ENCODE data around the gene HOXA10. TPM values are rescaled to one million over a fixed set of nuclear protein-coding genes. Genes with fewer than 3 reads are reported as not detected.
A peak's percentile ranks its signal among the peaks of the same experiment; 100 is the strongest.

The HOXA10 gene
- polyA plus RNA-seq, 1 donor = 0.12 TPM

GRCh38 chr7:27198138-27198841 is 24.2 kb upstream of the HOXA10 start:
- DNase-seq = no peak
- peaks cover 13% of the 10 kb centered on the region for H3K4me1 ChIP-seq (ENCODE audit: control insufficient read depth, insufficient read depth, low read length)
- 11% methylated on average over 2 of the region's 29 CpGs for WGBS (ENCODE audit: insufficient coverage, low lambda C conversion rate)
- no peak overlapping the region for H3K4me3 ChIP-seq (ENCODE audit: low read length)
- H3K36me3 ChIP-seq (ENCODE audit: control insufficient read depth, insufficient read depth, low read length) = no peaks in the 10 kb centered on the region
- no peak overlapping the region for H3K27ac ChIP-seq (ENCODE audit: low read length)
- H3K9me3 ChIP-seq (ENCODE audit: control insufficient read depth, low read depth, low read length) = peaks cover 8% of the 10 kb centered on the region
- H3K27me3 ChIP-seq (ENCODE audit: control insufficient read depth, insufficient read depth, low read length) = peaks cover 88% of the 10 kb centered on the region

- H3K27ac ChIP-seq (ENCODE audit: low read length) = no peak overlapping the region
- H3K4me3 ChIP-seq (ENCODE audit: low read length) = no peak overlapping the region
- H3K9me3 ChIP-seq (ENCODE audit: control insufficient read depth, low read depth, low read length) = peaks cover 12% of the 10 kb centered on the region
- H3K4me1 ChIP-seq (ENCODE audit: control insufficient read depth, insufficient read depth, low read length) = peaks cover 15% of the 10 kb centered on the region
- no peak for DNase-seq
- H3K36me3 ChIP-seq (ENCODE audit: control insufficient read depth, insufficient read depth, low read length) = no peaks in the 10 kb centered on the region
- WGBS (ENCODE audit: insufficient coverage, low lambda C conversion rate) = 25% methylated on average over 3 of the region's 18 CpGs
- peaks cover 88% of the 10 kb centered on the region for H3K27me3 ChIP-seq (ENCODE audit: control insufficient read depth, insufficient read depth, low read length)
Measured at GRCh38 chr7:27197137-27198042, 23.3 kb upstream of the HOXA10 start.

- Histone ChIP-seq H3K4me3 (ENCODE audit: low read length) (no peak overlapping the region), H3K9me3 (ENCODE audit: control insufficient read depth, low read depth, low read length) (peaks cover 16% of the 10 kb centered on the region), H3K36me3 (ENCODE audit: control insufficient read depth, insufficient read depth, low read length) (no peaks in the 10 kb centered on the region), H3K27me3 (ENCODE audit: control insufficient read depth, insufficient read depth, low read length) (peaks cover 88% of the 10 kb centered on the region), H3K4me1 (ENCODE audit: control insufficient read depth, insufficient read depth, low read length) (peaks cover 12% of the 10 kb centered on the region), H3K27ac (ENCODE audit: low read length) (no peak overlapping the region)
- DNase-seq = peak; percentile 60 to 66
- 0% methylated on average over 2 of the region's 6 CpGs for WGBS (ENCODE audit: insufficient coverage, low lambda C conversion rate)
Measured at GRCh38 chr7:27196287-27196767, 22.2 kb upstream of the HOXA10 start.

- Histone ChIP-seq H3K36me3 (ENCODE audit: control insufficient read depth, insufficient read depth, low read length) (no peaks in the 10 kb centered on the region), H3K27ac (ENCODE audit: low read length) (no peak overlapping the region), H3K27me3 (ENCODE audit: control insufficient read depth, insufficient read depth, low read length) (peaks cover 89% of the 10 kb centered on the region), H3K9me3 (ENCODE audit: control insufficient read depth, low read depth, low read length) (peaks cover 16% of the 10 kb centered on the region), H3K4me1 (ENCODE audit: control insufficient read depth, insufficient read depth, low read length) (peaks cover 2% of the 10 kb centered on the region), H3K4me3 (ENCODE audit: low read length) (no peak overlapping the region)
- DNase-seq = no peak
- WGBS (ENCODE audit: insufficient coverage, low lambda C conversion rate) = 57% methylated on average over 4 of the region's 9 CpGs
Measured at GRCh38 chr7:27194686-27195379, 20.7 kb upstream of the HOXA10 start.

GRCh38 chr7:27194002-27194352 is 19.9 kb upstream of the HOXA10 start:
- WGBS (ENCODE audit: insufficient coverage, low lambda C conversion rate) = no CpG with 5 or more reads among the region's 2 CpGs
- Histone ChIP-seq H3K36me3 (ENCODE audit: control insufficient read depth, insufficient read depth, low read length) (no peaks in the 10 kb centered on the region), H3K9me3 (ENCODE audit: control insufficient read depth, low read depth, low read length) (peaks cover 17% of the 10 kb centered on the region), H3K27me3 (ENCODE audit: control insufficient read depth, insufficient read depth, low read length) (peaks cover 93% of the 10 kb centered on the region), H3K27ac (ENCODE audit: low read length) (no peak overlapping the region), H3K4me1 (ENCODE audit: control insufficient read depth, insufficient read depth, low read length) (peaks cover 2% of the 10 kb centered on the region), H3K4me3 (ENCODE audit: low read length) (no peak overlapping the region)
- no peak for DNase-seq

GRCh38 chr7:27193335-27194001 is 19.3 kb upstream of the HOXA10 start:
- H3K9me3 ChIP-seq (ENCODE audit: control insufficient read depth, low read depth, low read length) = peaks cover 18% of the 10 kb centered on the region
- H3K4me1 ChIP-seq (ENCODE audit: control insufficient read depth, insufficient read depth, low read length) = peaks cover 4% of the 10 kb centered on the region
- DNase-seq = no peak
- no CpG with 5 or more reads among the region's 29 CpGs for WGBS (ENCODE audit: insufficient coverage, low lambda C conversion rate)
- no peak overlapping the region for H3K27ac ChIP-seq (ENCODE audit: low read length)
- no peak overlapping the region for H3K4me3 ChIP-seq (ENCODE audit: low read length)
- H3K36me3 ChIP-seq (ENCODE audit: control insufficient read depth, insufficient read depth, low read length) = no peaks in the 10 kb centered on the region
- H3K27me3 ChIP-seq (ENCODE audit: control insufficient read depth, insufficient read depth, low read length) = peaks cover 93% of the 10 kb centered on the region

- peaks cover 26% of the 10 kb centered on the region for H3K9me3 ChIP-seq (ENCODE audit: control insufficient read depth, low read depth, low read length)
- H3K27ac ChIP-seq (ENCODE audit: low read length) = no peak overlapping the region
- WGBS (ENCODE audit: insufficient coverage, low lambda C conversion rate) = no CpG with 5 or more reads among the region's 78 CpGs
- no peak overlapping the region for H3K4me3 ChIP-seq (ENCODE audit: low read length)
- H3K27me3 ChIP-seq (ENCODE audit: control insufficient read depth, insufficient read depth, low read length) = peaks cover 93% of the 10 kb centered on the region
- H3K36me3 ChIP-seq (ENCODE audit: control insufficient read depth, insufficient read depth, low read length) = no peaks in the 10 kb centered on the region
- no peak for DNase-seq
- peaks cover 6% of the 10 kb centered on the region for H3K4me1 ChIP-seq (ENCODE audit: control insufficient read depth, insufficient read depth, low read length)
Measured at GRCh38 chr7:27192546-27193334, 18.6 kb upstream of the HOXA10 start.

- DNase-seq = no peak
- Histone ChIP-seq H3K36me3 (ENCODE audit: control insufficient read depth, insufficient read depth, low read length) (no peaks in the 10 kb centered on the region), H3K9me3 (ENCODE audit: control insufficient read depth, low read depth, low read length) (peaks cover 28% of the 10 kb centered on the region), H3K27me3 (ENCODE audit: control insufficient read depth, insufficient read depth, low read length) (peaks cover 93% of the 10 kb centered on the region), H3K4me1 (ENCODE audit: control insufficient read depth, insufficient read depth, low read length) (peaks cover 6% of the 10 kb centered on the region), H3K27ac (ENCODE audit: low read length) (no peak overlapping the region), H3K4me3 (ENCODE audit: low read length) (no peak overlapping the region)
- no CpG with 5 or more reads among the region's 42 CpGs for WGBS (ENCODE audit: insufficient coverage, low lambda C conversion rate)
Measured at GRCh38 chr7:27191833-27192545, 17.9 kb upstream of the HOXA10 start.

GRCh38 chr7:27191161-27191731 is 17.1 kb upstream of the HOXA10 start:
- H3K4me3 ChIP-seq (ENCODE audit: low read length) = no peak overlapping the region
- peaks cover 28% of the 10 kb centered on the region for H3K9me3 ChIP-seq (ENCODE audit: control insufficient read depth, low read depth, low read length)
- no peak for DNase-seq
- peaks cover 99% of the 10 kb centered on the region for H3K27me3 ChIP-seq (ENCODE audit: control insufficient read depth, insufficient read depth, low read length)
- WGBS (ENCODE audit: insufficient coverage, low lambda C conversion rate) = no CpG with 5 or more reads among the region's 15 CpGs
- peaks cover 6% of the 10 kb centered on the region for H3K4me1 ChIP-seq (ENCODE audit: control insufficient read depth, insufficient read depth, low read length)
- no peaks in the 10 kb centered on the region for H3K36me3 ChIP-seq (ENCODE audit: control insufficient read depth, insufficient read depth, low read length)
- no peak overlapping the region for H3K27ac ChIP-seq (ENCODE audit: low read length)

All from large intestine (tissue), 3 donors.